ENCODE results near the gene C1QTNF6. TPM values are rescaled to one million over a fixed set of nuclear protein-coding genes. Genes with fewer than 3 reads are reported as not detected.

The C1QTNF6 gene
- polyA plus RNA-seq, 1 donor (not counting 4 experiments of a cell fraction or from before 2014, with no cell fraction given): 17.1 TPM

DNA sequence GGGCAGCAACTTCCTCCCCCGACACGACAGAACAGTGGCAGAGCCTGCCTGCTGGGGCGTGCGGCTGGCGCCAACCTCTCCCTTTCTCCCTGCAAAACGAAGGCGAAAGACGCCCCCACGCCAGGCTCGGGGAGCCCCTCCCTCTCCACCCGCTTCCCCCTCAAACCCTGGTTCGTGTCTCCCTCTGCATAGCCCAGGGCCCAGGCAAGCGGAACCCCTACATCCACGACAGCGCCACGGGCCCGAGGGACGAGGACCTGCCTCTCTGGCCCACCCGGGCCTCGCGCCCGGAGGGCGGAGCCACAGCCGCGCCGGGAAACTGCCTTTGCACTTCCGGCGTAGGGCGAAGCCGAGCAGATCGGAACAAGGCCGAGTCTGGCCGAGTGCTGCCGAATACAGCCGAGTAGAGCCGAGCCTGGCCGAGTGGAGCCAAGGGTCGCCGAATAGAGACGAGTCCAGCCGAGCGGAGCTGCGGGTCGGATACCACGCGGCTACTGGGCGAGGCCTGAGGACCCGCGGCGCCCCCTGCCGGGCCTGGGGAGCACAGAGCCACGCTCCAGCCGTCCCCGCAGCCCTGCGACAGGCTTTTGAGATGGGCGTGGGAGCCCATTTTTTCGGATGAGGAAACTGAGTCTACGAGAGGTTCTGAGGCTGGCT is 11.2 kb upstream of the C1QTNF6 start:
- peak overlapping the region; percentile 98 for H2AFZ ChIP-seq (ENCODE audit: control insufficient read depth, low read length)
- dilution Hi-C loops (cut with MboI; ENCODE audit: extremely low pct_ligation_motif_present, low sequenced_read_pairs): no loop called here
- peak overlapping the region; percentile 87 for H3K27ac ChIP-seq (ENCODE audit: control insufficient read depth, insufficient read depth, low read length)
- peak overlapping the region; percentile 60 to 83 (median 77) for H3K4me3 ChIP-seq (ENCODE audit: control insufficient read depth in 2 of 3, extremely low read depth in 1 of 3, insufficient read depth in 2 of 3, low read depth in 1 of 3, low read length in 3 of 3)
- peak overlapping the region; percentile 89 for H3K4me2 ChIP-seq (ENCODE audit: control insufficient read depth, extremely low read depth, insufficient read depth, low read depth, low read length)
- TF ChIP-seq, protein P1, sequence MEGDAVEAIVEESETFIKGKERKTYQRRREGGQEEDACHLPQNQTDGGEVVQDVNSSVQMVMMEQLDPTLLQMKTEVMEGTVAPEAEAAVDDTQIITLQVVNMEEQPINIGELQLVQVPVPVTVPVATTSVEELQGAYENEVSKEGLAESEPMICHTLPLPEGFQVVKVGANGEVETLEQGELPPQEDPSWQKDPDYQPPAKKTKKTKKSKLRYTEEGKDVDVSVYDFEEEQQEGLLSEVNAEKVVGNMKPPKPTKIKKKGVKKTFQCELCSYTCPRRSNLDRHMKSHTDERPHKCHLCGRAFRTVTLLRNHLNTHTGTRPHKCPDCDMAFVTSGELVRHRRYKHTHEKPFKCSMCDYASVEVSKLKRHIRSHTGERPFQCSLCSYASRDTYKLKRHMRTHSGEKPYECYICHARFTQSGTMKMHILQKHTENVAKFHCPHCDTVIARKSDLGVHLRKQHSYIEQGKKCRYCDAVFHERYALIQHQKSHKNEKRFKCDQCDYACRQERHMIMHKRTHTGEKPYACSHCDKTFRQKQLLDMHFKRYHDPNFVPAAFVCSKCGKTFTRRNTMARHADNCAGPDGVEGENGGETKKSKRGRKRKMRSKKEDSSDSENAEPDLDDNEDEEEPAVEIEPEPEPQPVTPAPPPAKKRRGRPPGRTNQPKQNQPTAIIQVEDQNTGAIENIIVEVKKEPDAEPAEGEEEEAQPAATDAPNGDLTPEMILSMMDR (optimal IDR thresholded peaks at IDR 0.05 in 1 of 3, IDR thresholded peaks at IDR 0.05 in 1 of 3, conservative IDR thresholded peaks at IDR 0.05 in 1 of 3; ENCODE audit: extremely low read depth in 1 of 3, insufficient read depth in 2 of 3, low read length in 3 of 3): peak; percentile 72 to 93 (median 85)
- no peak for TF ChIP-seq EZH2 (IDR thresholded peaks at IDR 0.05; ENCODE audit: low read length)
- H3K9me3 ChIP-seq (ENCODE audit: control insufficient read depth, low read depth, low read length): no peaks in the 10 kb centered on the region
- DNase-seq (ENCODE audit: low read depth, low spot score) (peak; percentile 89), FAIRE-seq (no peak)
- H3K27me3 ChIP-seq (ENCODE audit: control insufficient read depth, extremely low read depth, insufficient read depth, low read length): no peaks in the 10 kb centered on the region
- H3K9me1 ChIP-seq (ENCODE audit: control insufficient read depth, extremely low read depth, insufficient read depth, low read length): no peaks in the 10 kb centered on the region
- H3K79me2 ChIP-seq (ENCODE audit: control insufficient read depth, insufficient read depth, low read length): no peaks in the 10 kb centered on the region
- peak overlapping the region; percentile 87 for H3K9ac ChIP-seq (ENCODE audit: control insufficient read depth, extremely low read depth, insufficient read depth, low read length)
- H4K20me1 ChIP-seq (ENCODE audit: control insufficient read depth, extremely low read depth, insufficient read depth, low read length): no peaks in the 10 kb centered on the region
- H3K4me1 ChIP-seq (ENCODE audit: control insufficient read depth, extremely low read depth, insufficient read depth, low read length): peaks cover 37% of the 10 kb centered on the region
- H3K36me3 ChIP-seq (ENCODE audit: control insufficient read depth in 2 of 2, extremely low read depth in 1 of 2, insufficient read depth in 2 of 2, low read length in 2 of 2): no peaks in the 10 kb centered on the region

DNA sequence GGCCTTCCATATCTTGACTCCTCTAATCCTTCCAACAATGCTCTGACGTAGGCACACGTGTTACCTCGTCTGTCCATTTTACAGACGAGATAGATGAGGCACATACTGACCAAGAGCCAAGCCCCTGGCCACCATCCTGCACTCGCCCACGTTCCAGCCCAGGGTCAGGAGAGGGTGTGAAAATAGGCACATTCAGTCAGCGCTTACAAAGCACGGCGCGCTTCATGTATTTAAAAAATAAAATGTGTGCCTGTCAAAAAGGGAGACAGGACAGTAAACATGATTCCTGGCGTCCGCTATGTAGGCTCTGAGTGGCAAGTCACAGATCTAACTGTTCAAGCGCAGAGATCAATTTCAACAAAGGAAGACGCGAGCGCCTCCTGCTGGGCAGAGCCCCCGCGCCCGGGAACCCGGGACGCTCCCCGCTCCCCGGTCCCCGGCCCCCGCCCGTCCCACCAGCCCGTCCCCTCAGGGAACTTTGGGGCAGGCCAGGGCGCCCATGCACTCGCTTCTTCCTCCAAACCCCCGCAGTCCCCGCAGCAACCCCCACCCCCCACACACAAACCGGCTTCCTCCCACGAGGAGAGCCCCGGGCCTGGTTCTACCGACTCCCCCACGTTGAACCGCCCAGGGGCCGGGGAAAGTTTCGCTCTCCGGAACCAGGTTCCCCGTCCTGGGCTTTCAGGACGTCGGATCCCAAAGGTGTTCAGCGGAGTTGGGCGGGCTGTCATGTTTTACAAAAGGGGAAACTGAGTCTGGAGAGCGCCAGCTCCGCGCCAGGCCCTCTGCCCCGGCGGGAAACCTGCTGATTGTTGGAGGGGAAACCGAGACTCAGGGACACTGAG is 10.4 kb upstream of the C1QTNF6 start:
- peaks cover 37% of the 10 kb centered on the region for H3K4me1 ChIP-seq (ENCODE audit: control insufficient read depth, extremely low read depth, insufficient read depth, low read length)
- TF ChIP-seq EZH2 (IDR thresholded peaks at IDR 0.05; ENCODE audit: low read length): no peak
- TF ChIP-seq, protein P1 (optimal IDR thresholded peaks at IDR 0.05 in 1 of 3, IDR thresholded peaks at IDR 0.05 in 1 of 3, conservative IDR thresholded peaks at IDR 0.05 in 1 of 3; ENCODE audit: extremely low read depth in 1 of 3, insufficient read depth in 2 of 3, low read length in 3 of 3): peak; percentile 50 to 87 (median 79)
- dilution Hi-C loops (cut with MboI; ENCODE audit: extremely low pct_ligation_motif_present, low sequenced_read_pairs): no loop called here
- H3K27me3 ChIP-seq (ENCODE audit: control insufficient read depth, extremely low read depth, insufficient read depth, low read length): no peaks in the 10 kb centered on the region
- H3K4me3 ChIP-seq (ENCODE audit: control insufficient read depth in 2 of 3, extremely low read depth in 1 of 3, insufficient read depth in 2 of 3, low read depth in 1 of 3, low read length in 3 of 3): peak overlapping the region; percentile 60 to 83 (median 77)
- FAIRE-seq (peak; percentile 44), DNase-seq (ENCODE audit: low read depth, low spot score) (no peak)
- no peaks in the 10 kb centered on the region for H3K79me2 ChIP-seq (ENCODE audit: control insufficient read depth, insufficient read depth, low read length)
- H3K27ac ChIP-seq (ENCODE audit: control insufficient read depth, insufficient read depth, low read length): peak overlapping the region; percentile 87
- H3K9ac ChIP-seq (ENCODE audit: control insufficient read depth, extremely low read depth, insufficient read depth, low read length): peak overlapping the region; percentile 87
- no peaks in the 10 kb centered on the region for H3K9me3 ChIP-seq (ENCODE audit: control insufficient read depth, low read depth, low read length)
- H3K36me3 ChIP-seq (ENCODE audit: control insufficient read depth in 2 of 2, extremely low read depth in 1 of 2, insufficient read depth in 2 of 2, low read length in 2 of 2): no peaks in the 10 kb centered on the region
- H4K20me1 ChIP-seq (ENCODE audit: control insufficient read depth, extremely low read depth, insufficient read depth, low read length): no peaks in the 10 kb centered on the region
- H2AFZ ChIP-seq (ENCODE audit: control insufficient read depth, low read length): peak overlapping the region; percentile 84
- H3K9me1 ChIP-seq (ENCODE audit: control insufficient read depth, extremely low read depth, insufficient read depth, low read length): no peaks in the 10 kb centered on the region
- peak overlapping the region; percentile 89 for H3K4me2 ChIP-seq (ENCODE audit: control insufficient read depth, extremely low read depth, insufficient read depth, low read depth, low read length)

All from keratinocyte (primary cell).